ENCODE measurements around the gene AP2A2. TPM values are rescaled to one million over a fixed set of nuclear protein-coding genes. Genes with fewer than 3 reads are reported as not detected.

Gene AP2A2
- total RNA-seq, 2 experiments from 2014 or later, result 36.3 to 52.2 TPM

DNA sequence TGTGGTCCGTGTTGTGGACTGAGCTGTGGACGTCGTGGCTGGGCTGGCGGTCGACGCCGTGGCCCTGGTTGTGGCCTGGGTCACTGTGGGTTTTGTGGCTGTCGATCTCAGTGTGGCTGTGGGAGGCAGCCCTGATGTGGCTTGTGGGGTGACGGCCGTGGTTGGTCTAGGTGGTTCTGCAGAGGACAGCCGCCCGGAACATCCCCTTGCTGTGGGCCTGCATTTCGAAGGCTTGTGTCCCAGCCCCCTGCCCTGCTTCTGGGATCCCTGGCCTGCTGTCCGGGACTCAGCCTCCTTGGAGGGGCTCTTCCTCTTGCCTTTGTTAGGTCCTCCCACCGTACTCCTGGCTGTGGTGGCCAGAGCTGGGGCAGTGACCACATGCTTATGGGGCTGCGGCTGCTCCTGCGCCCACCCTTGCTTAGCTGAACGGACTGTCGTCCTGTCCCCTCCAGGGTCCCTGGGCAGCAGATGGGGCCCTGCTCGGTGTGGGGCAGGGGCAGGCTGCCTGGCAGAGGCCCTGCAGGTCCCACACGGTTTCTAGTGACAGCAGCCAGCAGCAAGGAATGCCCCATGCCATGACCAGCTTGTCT, 93.7 kb downstream of the AP2A2 start:
- CTCF ChIA-PET, result interaction anchor here (0.6 kb wide), 1 partner anchor 1434 kb away, joined by 3 read pairs; no protein-coding TSS in a partner anchor
- H3K27ac Mint-ChIP-seq, result no peak overlapping the region
- peaks cover 17% of the 10 kb centered on the region for H3K4me1 Mint-ChIP-seq
- H3K27me3 Mint-ChIP-seq, result no peaks in the 10 kb centered on the region
- no peaks in the 10 kb centered on the region for H3K36me3 Mint-ChIP-seq
- peaks cover 14% of the 10 kb centered on the region for H3K9me3 Mint-ChIP-seq (ENCODE audit: low read depth)
- no peak overlapping the region for H3K4me3 Mint-ChIP-seq
- DNase-seq, result no peak
- ATAC-seq, result no peak

DNA sequence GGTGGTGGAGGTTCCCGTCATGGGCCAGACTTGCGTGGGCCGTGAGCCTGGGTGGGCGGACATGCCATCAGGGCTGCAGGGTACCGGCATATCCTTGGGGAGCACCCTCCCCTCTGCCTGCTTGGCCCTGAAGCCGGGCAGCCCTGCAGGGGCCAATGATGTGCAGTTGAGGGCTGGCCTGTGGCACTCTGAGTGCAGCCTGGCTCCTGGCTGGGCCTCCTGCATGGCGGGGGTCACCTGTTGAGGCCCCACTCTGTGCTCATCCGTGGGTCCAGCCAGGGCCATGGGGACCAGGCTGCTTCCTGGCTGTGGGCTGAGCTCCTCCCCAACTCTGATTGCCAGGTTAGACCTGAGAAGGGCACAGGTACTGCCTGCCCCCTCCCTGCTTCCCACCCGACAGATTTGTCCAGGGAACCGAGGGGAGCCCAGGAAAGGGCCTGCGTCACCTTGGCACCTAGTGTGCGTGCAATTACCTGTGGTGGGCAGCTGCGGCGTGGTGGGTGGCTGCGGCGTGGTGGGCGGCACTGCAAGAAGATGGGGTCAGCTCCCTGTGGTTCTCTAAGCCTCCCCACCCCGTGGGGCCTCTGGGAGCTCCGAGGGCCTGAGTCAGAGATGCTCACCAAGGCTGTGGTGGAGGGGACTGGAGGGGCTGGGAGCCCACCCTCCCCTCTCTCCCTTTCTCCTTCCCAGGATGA, 94.7 kb downstream of the AP2A2 start:
- no peak overlapping the region for H3K4me3 Mint-ChIP-seq
- no peak for DNase-seq
- peaks cover 14% of the 10 kb centered on the region for H3K9me3 Mint-ChIP-seq (ENCODE audit: low read depth)
- H3K27me3 Mint-ChIP-seq, result no peaks in the 10 kb centered on the region
- no peaks in the 10 kb centered on the region for H3K36me3 Mint-ChIP-seq
- no peak overlapping the region for H3K27ac Mint-ChIP-seq
- CTCF ChIA-PET, result no interaction called here
- H3K4me1 Mint-ChIP-seq, result peaks cover 17% of the 10 kb centered on the region
- no peak for ATAC-seq

DNA sequence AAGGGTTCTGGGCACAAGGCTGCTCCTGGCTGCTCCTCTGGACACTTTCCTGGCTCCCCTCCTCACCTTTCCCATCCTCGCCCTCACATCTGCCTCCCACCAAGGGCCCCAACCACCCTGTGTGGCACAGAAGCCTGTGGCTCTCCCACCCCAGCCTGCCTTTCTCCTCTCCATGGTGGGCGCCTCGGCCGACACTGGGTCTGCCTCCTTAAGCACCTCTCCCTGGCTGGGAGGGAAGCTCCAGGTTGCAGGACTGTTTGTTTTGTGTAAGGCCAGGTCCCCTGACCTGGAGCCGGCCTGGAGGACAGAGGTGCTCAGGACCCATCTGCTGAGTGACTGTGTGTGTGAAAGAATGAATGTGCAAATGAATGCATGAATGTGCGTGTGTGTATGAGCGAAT, 96.7 kb downstream of the AP2A2 start:
- Mint-ChIP-seq H3K4me3 (no peak overlapping the region), H3K27ac (no peak overlapping the region), H3K27me3 (no peaks in the 10 kb centered on the region), H3K4me1 (peaks cover 7% of the 10 kb centered on the region), H3K36me3 (no peaks in the 10 kb centered on the region), H3K9me3 (ENCODE audit: low read depth) (peaks cover 4% of the 10 kb centered on the region)
- DNase-seq (no peak), ATAC-seq (no peak)
- CTCF ChIA-PET, result no interaction called here

DNA sequence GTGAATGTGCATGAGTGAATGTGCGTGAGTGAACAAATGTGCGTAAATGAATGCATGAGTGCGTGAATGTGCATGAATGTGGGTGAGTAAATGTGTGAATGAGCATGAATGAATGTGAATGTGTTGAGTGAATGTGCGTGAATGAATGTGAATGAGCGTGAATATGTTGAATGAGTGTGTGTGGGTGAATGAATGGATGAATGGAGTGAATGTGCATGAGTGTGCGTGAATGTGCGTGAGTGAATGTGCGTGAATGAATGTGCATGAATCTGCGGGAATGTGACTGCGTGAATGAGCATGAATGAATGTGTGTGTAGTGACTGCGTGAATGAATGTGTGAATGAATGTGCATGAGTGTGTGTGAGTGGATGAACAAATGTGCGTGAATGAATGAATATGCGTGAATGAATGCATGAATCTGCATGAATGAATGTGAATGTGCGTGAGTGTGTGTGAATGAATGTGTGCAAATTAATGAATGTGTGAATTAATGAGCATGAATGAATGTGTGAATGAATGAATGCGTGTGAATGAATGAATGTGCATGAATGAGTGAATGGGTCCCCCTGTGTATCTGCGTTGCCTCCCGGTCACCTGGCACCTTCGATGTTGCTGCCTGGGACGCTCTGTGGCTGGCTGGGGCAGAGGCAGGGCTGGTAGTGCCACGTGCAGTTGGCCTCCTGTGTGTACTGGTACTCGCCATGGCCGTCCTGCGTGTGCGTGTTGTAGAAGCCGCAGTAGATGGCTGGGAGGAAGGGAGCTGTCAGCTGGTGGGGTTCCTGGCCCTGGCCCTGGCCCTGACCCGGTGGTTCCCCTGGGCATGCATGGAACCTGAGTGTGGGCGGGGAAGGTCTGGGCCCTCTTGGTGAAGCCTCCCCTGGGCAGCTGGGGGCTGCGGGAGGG, 97.5 kb downstream of the AP2A2 start:
- CTCF ChIA-PET, result no interaction called here
- Mint-ChIP-seq H3K36me3 (no peaks in the 10 kb centered on the region), H3K4me1 (peaks cover 1% of the 10 kb centered on the region), H3K27ac (no peak overlapping the region), H3K9me3 (ENCODE audit: low read depth) (no peaks in the 10 kb centered on the region), H3K27me3 (no peaks in the 10 kb centered on the region), H3K4me3 (no peak overlapping the region)
- no peak for ATAC-seq
- DNase-seq, result no peak

DNA sequence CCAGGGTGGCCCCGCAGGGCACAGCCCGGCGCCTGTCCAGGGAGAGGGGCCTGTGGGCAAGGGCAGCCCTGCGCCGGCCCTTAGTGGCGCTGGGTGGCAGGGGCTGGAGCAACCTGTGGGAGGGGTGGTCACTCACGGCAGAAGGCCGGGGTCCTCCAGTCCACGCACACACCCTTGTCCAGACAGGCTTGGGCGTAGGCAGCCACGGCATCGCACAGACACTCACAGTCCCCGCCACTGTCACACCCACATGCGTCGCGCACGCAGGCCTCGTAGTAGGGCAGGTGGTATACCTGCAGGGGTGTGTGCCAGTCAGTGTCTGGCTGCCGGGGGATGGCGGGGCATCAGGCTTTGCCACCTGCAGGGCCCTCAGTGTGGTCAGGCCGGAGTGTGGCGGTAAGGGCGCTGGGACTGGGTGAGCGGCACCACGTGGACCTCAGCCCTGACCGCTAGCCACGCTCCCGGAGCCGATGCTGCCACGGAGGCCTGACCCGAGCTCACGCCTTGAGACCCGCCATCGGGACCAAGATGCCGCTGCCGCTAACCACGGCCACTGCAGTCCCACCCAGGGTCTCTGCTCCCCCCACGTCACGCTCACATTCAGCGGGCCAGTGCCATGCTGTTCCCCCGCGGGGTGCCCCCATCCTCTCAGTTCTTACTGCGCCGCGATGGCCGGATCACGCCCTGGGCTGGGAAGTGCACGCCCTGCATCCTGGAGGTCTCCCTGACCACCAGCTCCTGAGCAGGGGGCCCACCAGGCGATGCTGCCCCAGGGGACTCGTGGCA, 98.3 kb downstream of the AP2A2 start:
- ATAC-seq (no peak), DNase-seq (no peak)
- Mint-ChIP-seq H3K36me3 (no peaks in the 10 kb centered on the region), H3K4me3 (no peak overlapping the region), H3K27me3 (no peaks in the 10 kb centered on the region), H3K9me3 (ENCODE audit: low read depth) (no peaks in the 10 kb centered on the region), H3K4me1 (no peaks in the 10 kb centered on the region), H3K27ac (no peak overlapping the region)
- CTCF ChIA-PET, result no interaction called here

DNA sequence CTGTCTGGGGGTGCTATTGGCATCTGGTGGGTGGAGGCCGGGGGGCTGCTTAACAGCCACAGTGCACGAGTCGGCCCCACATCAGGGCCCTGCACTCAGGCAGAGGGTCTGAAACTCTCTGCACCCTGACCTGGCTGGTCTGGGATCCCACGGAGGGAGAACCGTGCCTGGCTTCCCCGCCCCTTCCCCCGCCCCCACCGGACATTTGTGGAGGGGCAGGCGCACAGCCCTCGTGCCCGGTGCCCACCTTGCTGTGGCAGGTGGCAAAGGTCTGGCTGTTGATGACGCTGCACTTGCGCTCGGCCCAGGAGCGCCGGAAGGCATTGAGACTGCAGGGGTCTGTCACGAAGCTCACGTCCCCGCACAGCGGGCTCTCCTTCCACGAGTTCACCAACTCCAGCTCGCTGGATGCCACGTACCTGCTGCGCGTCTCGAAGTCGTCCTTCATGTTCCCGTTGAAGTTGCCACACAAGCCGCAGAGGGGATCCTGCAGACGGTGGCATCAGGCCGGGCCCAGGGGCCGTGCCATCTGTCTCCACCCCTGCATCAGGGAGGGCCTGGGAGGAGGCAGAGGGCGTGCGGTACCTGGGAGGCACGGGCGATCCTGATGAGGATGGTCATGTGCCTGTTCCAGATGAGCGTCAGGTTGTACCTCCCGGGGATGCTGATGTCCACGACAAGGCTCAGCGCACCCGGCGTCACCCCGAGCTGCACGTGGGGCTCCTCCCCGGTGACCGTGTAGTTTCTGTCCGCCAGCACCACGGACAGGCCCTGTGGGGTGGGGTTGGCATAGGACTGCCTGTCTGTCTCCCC, 99.1 kb downstream of the AP2A2 start:
- no peak for ATAC-seq

DNA sequence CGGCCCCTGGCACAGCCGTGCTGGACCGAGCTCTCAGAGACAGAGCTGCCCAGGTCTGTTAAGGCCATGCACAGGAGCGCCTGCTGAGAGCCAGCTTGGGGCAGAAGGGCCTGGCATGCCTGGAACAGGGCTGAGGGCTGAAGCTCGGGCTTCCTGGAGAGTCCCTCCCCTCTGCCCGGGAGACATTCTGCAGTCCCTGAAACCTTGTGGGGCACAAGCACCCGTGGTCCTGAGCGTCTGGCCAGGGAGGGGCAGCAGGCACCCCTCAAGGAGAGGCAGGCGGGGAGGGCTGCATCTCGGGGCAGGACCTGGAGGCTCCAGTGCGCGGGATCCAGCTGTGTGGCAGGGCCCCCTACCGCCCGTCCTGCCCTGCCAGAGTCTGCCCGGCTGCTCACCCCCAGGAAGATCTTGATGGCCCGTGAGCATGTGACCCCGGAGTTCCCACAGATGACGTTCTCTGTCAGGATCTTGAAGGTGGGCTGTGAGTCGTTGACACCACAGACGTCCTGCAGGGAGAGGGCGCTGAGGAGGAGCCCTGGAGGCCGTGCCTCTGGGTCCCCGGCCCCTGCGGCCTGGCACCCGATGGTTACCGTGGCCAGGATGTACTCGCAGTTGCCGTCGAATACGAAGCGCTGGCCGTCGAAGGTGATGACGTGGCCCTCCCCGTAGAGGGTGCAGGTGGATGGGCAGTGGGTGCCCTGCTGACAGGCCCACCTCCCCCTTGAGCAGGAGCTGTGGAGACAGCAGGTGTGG, 99.9 kb downstream of the AP2A2 start:
- Mint-ChIP-seq H3K27ac (no peak overlapping the region), H3K27me3 (no peaks in the 10 kb centered on the region)

More for the DNA sequence above, 99.1 kb downstream of the AP2A2 start:
- H3K4me1 Mint-ChIP-seq, result no peaks in the 10 kb centered on the region
- CTCF ChIA-PET, result no interaction called here
- no peaks in the 10 kb centered on the region for H3K27me3 Mint-ChIP-seq
- no peak for DNase-seq
- H3K27ac Mint-ChIP-seq, result no peak overlapping the region
- no peak overlapping the region for H3K4me3 Mint-ChIP-seq
- no peaks in the 10 kb centered on the region for H3K9me3 Mint-ChIP-seq (ENCODE audit: low read depth)
- no peaks in the 10 kb centered on the region for H3K36me3 Mint-ChIP-seq

DNA sequence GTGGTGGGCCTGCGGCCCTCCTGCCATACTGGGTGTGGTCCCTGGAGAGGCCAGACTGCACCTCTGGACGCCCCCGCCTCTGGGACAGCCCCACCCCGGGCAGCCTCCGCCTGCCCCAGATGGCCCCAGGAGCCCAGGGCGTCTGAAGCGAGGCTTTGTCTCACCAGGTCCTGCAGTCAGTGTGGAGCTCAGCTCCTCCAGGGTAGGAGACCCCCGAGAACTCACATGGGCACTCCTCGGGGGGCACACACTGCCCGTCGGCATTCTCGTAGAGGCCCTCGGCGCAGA, 100.4 kb downstream of the AP2A2 start:
- Mint-ChIP-seq H3K27ac (no peak overlapping the region), H3K4me1 (no peaks in the 10 kb centered on the region), H3K36me3 (no peaks in the 10 kb centered on the region), H3K4me3 (no peak overlapping the region), H3K9me3 (ENCODE audit: low read depth) (no peaks in the 10 kb centered on the region), H3K27me3 (no peaks in the 10 kb centered on the region)
- DNase-seq, result no peak
- ATAC-seq, result no peak
- CTCF ChIA-PET, result no interaction called here

More for the DNA sequence above, 99.9 kb downstream of the AP2A2 start:
- H3K4me3 Mint-ChIP-seq, result no peak overlapping the region
- no peaks in the 10 kb centered on the region for H3K9me3 Mint-ChIP-seq (ENCODE audit: low read depth)
- H3K4me1 Mint-ChIP-seq, result no peaks in the 10 kb centered on the region
- no peaks in the 10 kb centered on the region for H3K36me3 Mint-ChIP-seq
- no peak for DNase-seq
- no peak for ATAC-seq
- CTCF ChIA-PET, result no interaction called here

DNA sequence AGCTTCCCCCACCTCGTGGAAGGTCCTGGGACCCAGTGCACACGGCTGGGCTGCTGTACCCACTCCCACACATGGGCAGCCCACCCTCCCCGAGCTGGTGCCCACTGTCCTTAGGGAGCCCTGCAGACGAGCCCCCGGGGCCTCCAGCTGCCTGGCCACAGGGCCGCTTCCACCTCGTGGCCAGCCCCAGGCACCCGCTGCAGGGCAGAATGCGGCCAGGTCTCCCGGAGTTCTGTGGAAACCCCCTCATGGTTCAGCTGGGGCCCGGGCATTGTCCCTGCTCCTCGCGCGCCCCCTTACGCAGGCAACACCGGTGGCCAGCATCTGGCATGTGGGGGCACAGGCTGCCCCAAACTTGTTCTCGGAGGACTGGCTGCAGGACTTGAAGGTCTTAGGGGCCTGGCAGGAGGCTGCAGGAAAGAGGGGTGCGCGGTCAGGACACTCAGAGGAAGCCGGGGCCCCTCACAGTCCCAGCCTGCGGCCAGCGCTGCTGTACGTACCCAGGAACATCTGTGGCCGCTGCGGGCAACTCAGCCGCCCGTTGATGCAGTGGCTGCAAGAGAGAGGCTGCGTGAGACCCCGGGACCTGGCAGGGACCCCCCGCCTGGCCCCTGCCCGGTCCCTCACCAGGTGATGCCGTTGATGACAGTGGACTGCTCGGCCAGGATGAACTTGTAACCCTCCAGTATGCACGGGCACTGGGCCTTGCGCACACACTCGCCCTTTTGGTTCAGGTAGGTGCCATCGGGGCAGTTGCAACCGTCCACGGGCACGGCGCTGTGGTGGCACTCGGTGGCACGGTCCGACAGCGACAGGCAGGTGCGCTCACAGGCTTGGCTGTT, 101.2 kb downstream of the AP2A2 start:
- Mint-ChIP-seq H3K27ac (no peak overlapping the region), H3K36me3 (no peaks in the 10 kb centered on the region), H3K4me3 (no peak overlapping the region), H3K9me3 (ENCODE audit: low read depth) (no peaks in the 10 kb centered on the region), H3K27me3 (no peaks in the 10 kb centered on the region), H3K4me1 (no peaks in the 10 kb centered on the region)
- CTCF ChIA-PET, result no interaction called here
- DNase-seq (no peak), ATAC-seq (no peak)

DNA sequence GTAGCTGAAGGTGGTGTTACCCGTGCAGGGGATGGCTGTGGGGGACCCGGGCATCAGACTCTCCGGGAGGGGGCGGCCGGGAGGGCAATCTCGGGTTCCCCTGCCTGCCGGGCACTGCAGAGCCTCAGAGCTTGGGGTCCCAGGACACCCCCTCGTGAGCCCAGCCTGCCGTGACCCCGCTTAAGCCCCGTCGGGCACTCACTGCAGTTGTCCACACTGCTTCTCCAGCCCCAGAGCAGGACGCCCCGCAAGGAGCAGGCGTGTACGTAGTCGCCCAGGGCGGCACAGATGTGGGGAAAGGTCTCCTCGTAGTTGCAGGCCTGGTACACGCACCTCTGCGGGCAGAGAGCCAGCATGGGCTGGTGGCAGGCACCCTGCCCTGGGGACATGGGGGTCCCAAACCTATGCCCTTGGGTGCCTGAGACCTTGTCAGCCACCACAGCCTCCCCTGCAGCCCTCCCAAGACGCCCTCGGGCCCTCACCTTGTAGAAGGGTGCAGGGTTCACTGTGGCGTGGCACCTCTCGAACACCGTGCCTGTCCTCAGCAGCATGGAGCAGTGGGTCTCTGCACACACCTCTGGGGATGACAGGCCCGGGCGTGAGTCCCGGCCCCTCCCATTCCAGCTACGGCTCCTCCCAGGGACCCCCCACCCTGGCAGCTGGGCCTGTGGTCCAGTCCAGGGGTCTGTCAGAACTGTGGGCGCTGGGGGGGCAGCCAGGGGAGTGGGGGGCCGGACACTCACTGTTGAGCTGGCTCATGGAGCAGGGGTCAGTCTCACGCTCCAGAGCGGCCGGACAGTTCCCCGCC, 102.0 kb downstream of the AP2A2 start:
- Mint-ChIP-seq H3K4me1 (no peaks in the 10 kb centered on the region), H3K27ac (no peak overlapping the region), H3K27me3 (no peaks in the 10 kb centered on the region), H3K9me3 (ENCODE audit: low read depth) (peaks cover 5% of the 10 kb centered on the region), H3K36me3 (no peaks in the 10 kb centered on the region), H3K4me3 (no peak overlapping the region)
- ATAC-seq (no peak), DNase-seq (no peak)
- CTCF ChIA-PET, result no interaction called here

DNA sequence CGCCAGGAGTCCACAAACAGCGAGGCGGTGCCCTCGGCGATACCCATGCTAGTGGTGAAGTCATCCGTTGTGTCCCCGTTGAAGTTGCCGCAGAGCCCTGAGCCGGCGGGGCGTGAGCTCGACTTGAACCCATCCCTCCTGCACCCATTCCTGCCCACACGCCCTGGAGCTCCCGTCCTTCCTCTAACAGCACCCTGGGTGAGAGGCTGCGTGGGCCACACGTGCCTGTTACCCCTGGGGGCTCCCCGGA, 102.5 kb downstream of the AP2A2 start:
- DNase-seq (no peak), ATAC-seq (no peak)
- Mint-ChIP-seq H3K27ac (no peak overlapping the region), H3K9me3 (ENCODE audit: low read depth) (peaks cover 5% of the 10 kb centered on the region), H3K27me3 (no peaks in the 10 kb centered on the region), H3K4me3 (no peak overlapping the region), H3K4me1 (no peaks in the 10 kb centered on the region), H3K36me3 (no peaks in the 10 kb centered on the region)
- CTCF ChIA-PET, result no interaction called here

Data from activated CD8-positive, alpha-beta memory T cell treated with anti-CD3 and anti-CD28 coated beads, Interleukin-2, amount 10 ng/mL, durations not matched to agents 7 days and 5 days (primary cell).